GM19463 (cell line): Measurements from ENCODE around the gene DISP2.
A peak's percentile ranks its signal among the peaks of the same experiment; 100 is the strongest.

ENCODE experiments used
- ATAC-seq: cut with Tn5 transposase; IDR thresholded peaks from one replicate; pipeline ENCODE4 v1.9.1; 2021; ENCODE audit warnings: mild to moderate bottlenecking, moderate library complexity; ENCODE audit not compliant: unreplicated experiment

Gene DISP2

GRCh38 chr15:40421246-40422157, 63.5 kb downstream of the DISP2 start:
- peak; percentile 77 for ATAC-seq

GRCh38 chr15:40424483-40425115, 66.6 kb downstream of the DISP2 start:
- no peak for ATAC-seq

GRCh38 chr15:40425681-40426080, 67.7 kb downstream of the DISP2 start:
- ATAC-seq, result no peak

- ATAC-seq, result no peak
Measured at GRCh38 chr15:40427188-40427587, 69.2 kb downstream of the DISP2 start.

- ATAC-seq, result no peak
Measured at GRCh38 chr15:40428185-40428584, 70.2 kb downstream of the DISP2 start.
